Measurements from ENCODE around the gene HOXA6. TPM values are rescaled to one million over a fixed set of nuclear protein-coding genes. Genes with fewer than 3 reads are reported as not detected.

Gene HOXA6
- total RNA-seq, 1 donor from 2014 or later: not detected

DNA sequence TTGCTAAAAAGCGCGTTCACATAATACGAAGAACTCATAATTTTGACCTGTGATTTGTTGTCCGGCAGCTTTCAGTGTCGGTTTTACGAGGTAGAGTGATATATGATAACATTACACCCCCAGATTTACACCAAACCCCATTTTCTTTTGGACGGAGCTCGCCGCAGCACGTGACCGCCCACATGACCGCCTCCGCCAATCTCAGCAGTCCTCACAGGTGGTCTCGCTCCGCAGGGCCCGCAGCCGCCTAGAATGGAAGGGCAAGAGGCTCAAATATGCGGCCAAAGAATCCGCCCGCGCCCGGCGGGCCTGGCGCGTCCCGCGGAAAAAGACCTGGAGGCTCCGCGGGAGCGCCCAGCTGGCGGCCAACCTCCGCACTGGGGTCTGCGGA, 8.9 kb upstream of the HOXA6 start, which contains the start of gene HOXA7:
Gene HOXA7, minus strand, starts transcription at position 168 of the 391 bp plus-strand sequence. Its CDS starts 130 bp downstream, at position 38.
- ATAC-seq: no peak
- intact Hi-C loops (cut with DNase I): no loop called here
- no peak for DNase-seq (ENCODE audit: missing footprints)

DNA sequence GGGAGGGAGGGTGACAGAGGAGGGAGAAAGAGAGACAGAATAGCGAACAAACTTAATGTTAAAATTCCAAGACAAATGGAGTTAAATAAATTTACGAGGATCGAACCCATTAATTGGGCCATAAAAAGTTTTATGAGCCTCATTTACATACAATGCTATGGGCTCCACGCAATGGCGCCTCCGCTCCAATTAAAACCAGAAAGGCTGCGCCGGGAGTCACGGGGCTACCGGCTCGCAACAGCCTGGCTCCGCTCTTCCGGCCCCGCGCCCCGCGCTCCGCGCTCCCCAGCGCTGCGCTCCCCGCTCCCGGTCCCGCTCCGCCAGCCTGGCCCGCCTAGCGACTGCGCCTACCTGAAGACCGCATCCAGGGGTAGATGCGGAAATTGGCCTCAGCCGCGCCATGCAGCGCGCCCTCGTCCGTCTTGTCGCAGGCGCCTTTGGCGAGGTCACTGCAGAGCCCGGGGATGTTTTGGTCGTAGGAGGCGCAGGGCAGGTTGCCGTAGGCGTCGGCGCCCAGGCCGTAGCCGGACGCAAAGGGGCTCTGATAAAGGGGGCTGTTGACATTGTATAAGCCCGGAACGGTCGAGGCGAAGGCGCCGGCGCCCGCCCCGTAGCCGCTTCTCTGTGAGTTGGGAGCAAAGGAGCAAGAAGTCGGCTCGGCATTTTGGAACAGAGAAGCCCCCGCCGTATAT, 8.4 kb upstream of the HOXA6 start:
- DNase-seq (ENCODE audit: missing footprints) (peak; percentile 62), ATAC-seq (no peak)
- intact Hi-C loops (cut with DNase I): no loop called here

DNA sequence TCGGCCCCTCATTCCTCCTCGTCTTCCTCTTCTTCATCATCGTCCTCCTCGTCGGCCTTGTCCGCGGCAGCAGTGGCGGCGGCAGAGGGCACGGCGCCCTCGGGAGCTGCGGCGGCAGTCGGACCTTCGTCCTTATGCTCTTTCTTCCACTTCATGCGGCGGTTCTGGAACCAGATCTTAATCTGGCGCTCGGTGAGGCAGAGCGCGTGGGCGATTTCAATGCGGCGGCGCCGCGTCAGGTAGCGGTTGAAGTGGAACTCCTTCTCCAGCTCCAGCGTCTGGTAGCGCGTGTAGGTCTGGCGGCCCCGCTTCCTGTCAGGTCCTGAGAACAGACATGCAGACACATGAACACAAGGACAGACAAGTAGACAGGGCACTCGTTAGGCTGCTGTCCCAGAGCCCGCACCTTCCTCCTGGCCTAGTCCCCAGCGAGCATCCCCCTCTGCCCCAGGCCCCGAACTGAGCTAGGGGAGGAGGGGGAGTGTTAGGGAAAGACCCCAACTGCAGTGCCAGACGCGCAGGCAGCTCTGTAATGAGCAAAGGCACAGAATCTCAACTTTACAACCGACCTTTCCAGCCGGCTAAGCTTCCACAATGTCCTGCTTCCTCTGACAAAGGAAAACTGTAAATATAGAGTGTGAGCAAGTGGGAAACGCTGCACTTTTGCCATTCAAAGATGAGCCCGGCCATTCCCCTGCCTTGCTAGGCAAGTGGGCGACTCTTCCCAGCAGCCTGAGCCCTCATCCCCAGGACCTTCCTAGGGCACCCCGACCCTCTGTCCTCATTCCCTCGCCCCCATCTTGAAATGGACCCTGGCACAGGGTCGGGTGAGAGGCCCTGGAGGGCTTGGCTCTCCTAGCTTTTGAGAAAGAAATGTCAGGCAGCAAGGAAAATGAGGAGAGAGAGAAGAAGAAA, 7.6 kb upstream of the HOXA6 start:
- ATAC-seq: no peak
- peak; percentile 37 for DNase-seq (ENCODE audit: missing footprints)
- intact Hi-C loops (cut with DNase I): no loop called here

DNA sequence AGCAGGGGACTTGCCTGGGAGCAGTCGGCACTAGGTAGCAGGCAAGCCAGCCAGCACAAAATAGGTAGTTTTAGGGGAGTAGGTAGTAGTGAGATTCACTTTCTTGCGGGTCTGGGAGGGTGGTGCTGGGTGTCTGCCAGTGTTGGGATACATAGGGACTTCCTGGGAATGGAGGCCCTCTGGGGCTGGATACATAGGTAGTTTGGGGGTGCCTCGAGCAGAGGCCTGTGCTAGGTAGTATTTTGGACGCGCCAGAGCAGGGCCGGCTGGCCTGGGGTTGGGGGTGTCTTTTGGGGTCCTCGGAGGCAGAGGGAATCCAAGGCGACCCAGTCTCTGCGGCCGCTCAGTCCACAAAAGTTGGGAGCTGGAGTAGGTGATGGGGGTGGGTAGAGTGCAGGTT, 6.8 kb upstream of the HOXA6 start:
- DNase-seq (ENCODE audit: missing footprints) (peak; percentile 32), ATAC-seq (no peak)
- intact Hi-C loops (cut with DNase I): no loop called here

DNA sequence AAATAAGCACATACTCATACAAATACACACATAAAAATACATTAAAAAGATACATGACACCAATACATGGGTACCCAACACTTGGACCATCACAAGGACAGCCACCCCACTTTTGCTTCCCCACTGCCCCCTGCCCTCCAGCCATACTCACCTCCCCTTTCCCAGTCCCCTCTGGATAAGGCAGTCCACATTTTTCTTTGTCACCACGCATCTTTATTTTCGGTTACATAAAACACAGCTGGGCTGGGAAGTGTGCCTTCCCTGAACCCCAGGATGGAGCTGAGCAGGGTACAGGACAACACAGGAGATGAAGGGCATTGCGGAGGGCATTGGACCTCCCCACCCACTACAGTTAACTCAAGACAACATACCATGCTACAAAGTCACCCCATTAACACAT, 6.0 kb upstream of the HOXA6 start:
- intact Hi-C loops (cut with DNase I): no loop called here
- ATAC-seq (no peak), DNase-seq (ENCODE audit: missing footprints) (no peak)

DNA sequence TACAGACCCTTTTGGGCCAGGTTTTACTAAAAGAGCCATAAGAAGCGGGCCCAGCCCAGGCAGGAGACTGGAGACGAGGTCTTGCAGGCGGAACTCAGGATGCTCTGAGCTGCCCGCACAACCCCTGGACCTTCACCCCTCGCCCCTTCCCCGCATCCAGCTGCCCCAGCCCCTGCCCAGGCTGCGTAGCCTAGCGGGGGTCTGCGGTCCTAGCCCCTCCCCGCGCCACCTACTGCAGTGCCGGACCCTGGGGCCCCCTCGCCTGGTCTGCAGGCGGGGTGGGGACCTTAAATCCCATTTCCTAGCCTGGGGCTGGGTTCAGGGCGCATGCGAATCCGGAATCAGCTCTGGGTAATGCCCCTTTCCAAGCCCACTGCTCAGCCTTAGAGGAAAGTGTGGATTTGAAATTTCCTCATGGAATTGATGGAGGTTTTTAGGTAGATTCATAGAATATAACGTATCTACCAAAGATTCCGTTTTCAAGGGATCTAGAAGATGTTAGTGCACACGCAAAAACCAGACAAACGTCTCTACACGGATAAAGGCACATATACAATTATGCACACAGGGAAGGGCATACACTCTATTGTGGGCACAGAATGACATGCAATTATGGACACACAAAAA, 5.4 kb upstream of the HOXA6 start:
- no peak for ATAC-seq
- DNase-seq (ENCODE audit: missing footprints): peak; percentile 55
- intact Hi-C loops (cut with DNase I): no loop called here

DNA sequence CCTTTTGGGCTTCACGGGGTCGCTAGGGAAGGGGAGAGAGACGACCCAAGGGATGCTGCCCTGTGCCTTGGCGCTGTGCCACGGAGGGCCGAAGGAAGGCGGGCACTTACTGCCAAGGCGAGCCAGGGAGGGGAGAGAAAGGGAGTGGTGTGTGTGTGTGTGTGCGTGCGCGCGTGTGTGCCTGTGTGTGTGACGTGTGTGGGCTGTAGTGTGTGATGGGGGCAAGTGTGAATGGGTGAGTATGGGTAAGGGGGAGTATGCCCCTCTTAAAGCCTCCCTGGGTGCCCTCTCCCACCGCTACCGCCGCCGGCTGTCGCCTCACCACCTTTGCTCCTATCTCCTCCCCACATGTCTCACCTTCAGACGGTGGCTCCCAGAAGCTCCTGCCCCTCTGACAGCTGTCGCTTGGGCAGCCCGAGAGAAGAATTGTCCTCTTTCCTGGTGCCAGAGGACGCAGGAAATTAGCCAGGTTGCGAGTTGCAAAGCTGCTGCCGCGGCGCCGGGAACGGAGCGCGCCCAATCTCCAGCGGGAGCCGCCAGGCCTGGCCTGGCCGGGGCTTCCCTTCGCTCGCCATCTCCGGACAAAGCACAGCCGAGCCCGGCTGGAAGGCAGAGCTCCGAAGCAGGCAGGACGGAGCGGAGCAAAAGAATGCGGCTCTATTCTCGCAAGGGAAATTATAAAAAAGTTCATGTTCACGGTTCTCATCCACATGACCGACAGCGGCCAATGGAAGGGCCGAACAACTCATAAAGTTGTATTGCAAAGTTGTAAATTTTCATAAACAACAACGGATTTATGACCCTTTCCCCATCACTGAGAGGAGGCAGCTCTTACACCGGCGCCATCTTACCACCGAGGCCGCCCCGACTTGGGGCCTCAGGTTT, 4.6 kb upstream of the HOXA6 start, which contains the start of gene HOXA3:
Gene HOXA3, minus strand, starts transcription at position 653 of the 885 bp plus-strand sequence. CDS start 41,943 bp downstream, outside the sequence.
- intact Hi-C loops (cut with DNase I): no loop called here
- ATAC-seq (no peak), DNase-seq (ENCODE audit: missing footprints) (no peak)

DNA sequence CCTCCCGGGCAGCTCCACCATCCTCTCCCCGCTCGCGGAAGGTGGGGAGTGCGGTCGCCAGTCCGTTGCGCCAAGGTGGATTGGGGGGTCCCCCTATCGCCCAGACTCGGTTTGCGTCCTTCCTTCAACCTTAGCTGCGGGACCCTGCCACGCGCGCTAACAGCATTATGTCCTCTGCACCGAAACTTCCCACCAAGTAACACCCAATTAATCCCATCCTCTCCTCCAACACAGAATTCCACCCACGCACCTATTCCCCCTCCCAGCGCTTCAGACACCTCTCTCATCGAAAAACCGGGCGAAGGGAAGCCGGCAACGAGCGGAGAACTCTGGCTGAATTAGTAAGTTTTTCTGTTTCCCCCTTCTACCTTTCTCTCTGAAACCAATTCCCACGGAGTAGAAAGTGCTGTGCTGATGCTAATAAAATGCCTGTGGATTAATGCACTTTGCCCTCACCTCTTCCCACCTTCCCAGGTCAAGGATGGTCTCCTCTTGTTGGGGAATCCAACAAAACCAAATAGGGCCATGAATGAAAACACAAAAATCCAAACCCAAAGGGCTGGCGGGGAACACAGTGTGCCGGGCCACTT, 3.9 kb upstream of the HOXA6 start:
- ATAC-seq (no peak), DNase-seq (ENCODE audit: missing footprints) (peak; percentile 43)
- intact Hi-C loops (cut with DNase I): no loop called here

DNA sequence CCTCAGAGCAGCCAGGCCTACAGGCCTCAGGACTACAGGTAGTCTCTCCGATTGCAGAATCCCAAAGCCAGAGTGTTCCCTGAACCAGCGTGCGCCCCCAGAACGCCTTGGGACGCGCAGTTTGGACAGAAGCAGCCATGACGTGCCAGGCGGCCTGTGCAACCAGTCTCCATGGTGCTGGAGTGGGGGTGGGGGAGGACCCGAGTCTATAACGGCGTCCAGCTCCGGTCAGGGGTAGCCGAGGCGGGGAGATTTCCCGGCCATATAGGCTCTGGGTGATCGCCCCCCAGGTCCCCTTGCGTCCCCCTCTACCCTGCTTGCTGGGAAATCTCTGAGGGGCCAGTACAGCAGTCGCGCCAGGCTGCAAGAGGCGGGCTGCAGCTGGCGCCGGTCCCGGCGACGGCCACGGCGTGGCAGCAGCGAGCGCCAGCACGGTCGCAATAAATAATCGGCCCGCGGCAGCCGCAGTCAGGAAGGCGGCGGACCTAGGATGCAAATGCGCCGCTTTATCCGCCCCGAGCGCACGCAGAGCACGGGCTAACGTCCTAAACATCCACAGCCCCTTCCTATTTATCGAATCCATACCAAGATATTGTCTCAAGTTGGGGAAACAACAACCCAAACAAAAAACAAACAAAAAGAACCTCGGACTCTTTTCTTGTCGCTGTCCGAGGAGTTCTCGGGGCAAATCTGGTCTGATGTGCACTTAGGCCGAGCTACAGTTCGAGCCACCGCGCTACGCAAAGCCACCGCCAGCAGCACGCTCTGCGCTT, 3.2 kb upstream of the HOXA6 start:
- DNase-seq (ENCODE audit: missing footprints) (peak; percentile 83), ATAC-seq (peak; percentile 64)
- intact Hi-C loops (cut with DNase I): no loop called here

DNA sequence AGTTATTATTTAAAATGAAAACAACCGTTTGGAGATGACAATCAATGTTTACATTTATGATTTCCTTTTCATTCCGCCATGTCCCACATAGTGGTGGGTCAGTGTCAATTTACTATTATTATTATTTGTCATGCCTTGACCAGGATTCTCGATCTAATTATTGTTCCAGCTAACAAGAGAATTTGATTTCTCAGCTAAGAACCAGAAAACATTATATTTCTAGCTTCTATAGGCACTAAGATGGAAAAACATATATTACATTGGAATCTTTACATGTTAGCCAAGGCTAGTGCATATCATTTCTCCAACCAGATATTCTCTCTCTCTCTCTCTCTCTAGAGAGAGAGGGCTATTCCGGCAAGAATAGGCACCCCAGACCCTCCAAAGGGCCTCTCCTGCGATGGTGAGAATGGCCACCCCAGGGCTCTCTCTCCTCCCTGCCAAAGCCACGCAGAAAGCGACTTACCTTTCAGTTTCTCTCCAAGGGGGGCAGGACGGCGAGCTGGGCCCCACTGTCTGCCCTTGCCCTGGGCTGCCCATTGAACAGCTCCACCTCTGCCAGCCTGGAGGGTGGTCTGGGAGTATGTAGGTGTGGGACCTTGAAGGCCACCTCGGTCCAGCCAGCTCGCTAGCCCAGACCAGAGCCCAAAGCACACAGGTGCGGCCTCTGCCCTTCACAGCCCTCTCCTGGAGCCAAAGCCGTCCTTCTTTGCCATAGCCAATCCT, 2.4 kb upstream of the HOXA6 start:
- DNase-seq (ENCODE audit: missing footprints) (peak; percentile 50), ATAC-seq (no peak)
- intact Hi-C loops (cut with DNase I): no loop called here

DNA sequence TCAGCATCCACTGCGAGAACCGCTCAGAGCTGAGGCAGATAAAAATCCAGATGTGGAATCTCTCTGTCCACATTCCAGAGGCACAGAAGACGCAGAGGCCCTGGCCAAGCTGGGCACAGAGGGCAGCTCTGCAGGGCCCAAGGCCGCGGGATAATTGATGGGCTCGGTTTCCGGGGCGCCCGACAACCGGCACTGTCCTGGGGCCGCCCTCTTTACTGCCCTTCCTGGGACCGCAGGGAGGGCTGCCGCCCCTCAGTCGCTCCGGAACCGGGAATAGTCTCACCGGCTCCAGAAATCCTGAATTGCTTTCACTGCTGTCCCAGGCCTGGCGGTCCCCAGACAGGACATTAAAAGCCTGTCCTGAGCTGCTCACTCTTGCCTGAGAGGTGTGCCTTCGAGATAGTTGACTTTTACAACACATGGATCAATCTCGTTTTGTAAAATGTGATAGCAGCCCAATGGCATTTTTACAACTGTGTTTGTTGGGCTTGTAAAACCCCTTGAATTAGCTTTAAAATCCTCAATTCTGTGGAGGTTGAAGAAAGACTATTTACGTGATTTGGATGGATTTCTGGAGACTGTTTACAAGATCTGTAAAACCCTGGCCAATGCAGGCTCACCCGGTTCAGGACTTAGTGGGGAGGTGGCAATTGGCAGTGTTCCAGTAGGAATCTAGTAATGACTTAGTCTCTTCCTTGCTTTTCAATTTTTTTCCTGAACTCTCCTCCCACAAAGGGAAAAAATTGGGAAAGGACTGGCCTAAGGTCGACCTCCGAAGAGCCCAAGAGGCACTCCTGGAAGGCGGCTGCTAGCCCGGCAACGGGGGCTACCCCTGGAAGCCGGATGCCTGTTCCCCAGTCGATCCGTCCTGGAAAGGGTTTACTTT, 1.4 kb upstream of the HOXA6 start:
- DNase-seq (ENCODE audit: missing footprints): peak; percentile 25

DNA sequence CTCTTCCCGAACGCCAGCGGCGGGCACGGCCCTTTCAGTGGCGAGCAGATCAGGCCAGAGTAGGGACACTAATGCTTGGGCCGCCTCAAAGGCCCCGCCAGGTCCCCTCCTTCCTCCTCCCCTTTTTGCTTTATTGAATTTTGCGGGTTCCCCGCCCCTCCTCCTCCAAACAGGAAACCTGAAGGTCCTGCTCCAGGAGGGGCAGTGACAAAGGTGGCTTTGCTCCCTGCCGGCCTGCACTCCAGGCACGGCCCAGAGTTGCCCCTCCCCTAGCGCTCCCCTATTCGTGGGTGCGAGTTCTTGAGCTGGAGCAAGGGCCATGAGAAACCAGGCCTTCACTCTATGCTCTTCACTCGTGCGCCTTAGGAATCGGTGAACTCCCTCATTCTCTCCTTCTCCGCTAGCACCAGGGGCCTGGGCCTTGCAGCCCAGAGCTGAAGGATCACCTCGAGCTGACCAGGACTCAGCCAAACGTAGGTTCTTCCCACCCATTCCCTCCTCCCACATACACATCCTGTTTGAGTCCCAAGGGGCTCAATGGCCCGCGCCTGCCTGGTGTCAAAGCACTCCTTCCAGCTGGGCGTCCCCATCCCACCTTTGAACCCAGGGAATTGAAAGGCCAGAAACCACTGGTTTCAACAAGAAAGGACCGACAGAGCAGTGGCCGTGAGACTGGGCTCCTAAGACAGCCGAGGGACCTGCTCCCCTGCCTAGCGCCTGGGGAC, 619 bp upstream of the HOXA6 start:
- intact Hi-C loops (cut with DNase I): no loop called here
- ATAC-seq (no peak), DNase-seq (ENCODE audit: missing footprints) (no peak)

More for the DNA sequence above, 1.4 kb upstream of the HOXA6 start:
- intact Hi-C loops (cut with DNase I): no loop called here
- no peak for ATAC-seq

DNA sequence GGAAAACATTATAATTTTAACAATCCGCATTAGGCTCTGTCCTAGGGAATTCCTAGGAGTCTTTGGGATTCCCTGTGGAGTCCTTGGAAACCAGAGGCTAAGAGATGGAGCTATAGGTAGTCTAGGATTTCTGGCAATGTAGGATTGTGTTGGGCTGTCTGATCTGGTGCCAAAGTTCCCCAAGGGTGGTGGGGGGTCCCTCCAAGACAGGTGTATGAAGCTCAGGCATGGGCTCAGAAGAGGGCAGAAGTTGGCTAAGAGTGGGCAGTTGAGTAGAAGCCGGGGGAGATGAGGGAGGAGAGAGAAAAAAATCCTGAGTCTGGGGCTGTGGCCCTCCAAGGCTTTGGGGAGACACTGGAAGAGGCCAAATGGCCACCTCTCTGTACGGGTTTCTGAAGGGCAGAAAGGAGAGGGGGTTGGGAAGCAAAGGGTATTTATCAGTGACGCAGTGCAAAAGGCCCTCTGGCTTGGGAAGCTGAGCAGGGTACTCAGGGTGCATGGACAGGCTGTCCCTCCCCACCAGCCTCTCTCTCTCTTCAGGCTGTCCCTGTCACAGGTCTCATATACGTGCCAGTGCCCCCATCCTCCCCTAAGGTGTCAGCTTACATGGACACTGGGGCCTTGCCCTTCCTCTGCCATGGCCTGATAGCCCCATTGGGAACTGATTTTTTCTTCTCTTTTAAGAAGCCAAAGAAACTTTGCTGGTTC, 929 bp downstream of the HOXA6 start:
- ATAC-seq (no peak), DNase-seq (ENCODE audit: missing footprints) (no peak)
- intact Hi-C loops (cut with DNase I): no loop called here

DNA sequence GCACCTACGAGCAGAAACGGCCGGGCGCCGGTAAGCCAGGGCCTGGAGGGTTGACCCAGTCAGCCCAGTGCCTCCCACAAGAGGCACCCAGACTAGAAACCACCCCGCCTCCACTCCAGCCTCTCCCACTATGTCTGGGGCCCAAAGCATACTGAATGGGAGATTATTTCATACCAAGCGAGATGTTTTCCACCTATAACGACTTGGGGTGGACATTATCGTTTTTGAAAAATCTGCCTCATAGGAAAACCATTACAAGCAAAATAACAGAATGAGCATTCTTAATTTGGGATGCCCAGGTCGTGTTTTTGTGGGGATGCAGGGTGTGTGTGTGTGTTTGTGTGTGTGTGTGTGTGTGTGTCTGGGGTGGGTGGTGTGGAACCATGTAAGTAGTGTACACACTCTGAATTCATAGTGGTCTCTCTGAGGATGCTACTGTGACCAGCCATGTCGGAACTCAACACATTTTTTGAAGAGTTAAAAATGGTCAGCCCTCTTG, 1.6 kb downstream of the HOXA6 start:
- ATAC-seq (no peak), DNase-seq (ENCODE audit: missing footprints) (no peak)
- intact Hi-C loops (cut with DNase I): no loop called here
